ENCODE data around the gene ADPRHL1. TPM values are rescaled to one million over a fixed set of nuclear protein-coding genes. Genes with fewer than 3 reads are reported as not detected.

ADPRHL1 gene
- total RNA-seq, 1 donor from 2014 or later = 20.7 TPM

DNA sequence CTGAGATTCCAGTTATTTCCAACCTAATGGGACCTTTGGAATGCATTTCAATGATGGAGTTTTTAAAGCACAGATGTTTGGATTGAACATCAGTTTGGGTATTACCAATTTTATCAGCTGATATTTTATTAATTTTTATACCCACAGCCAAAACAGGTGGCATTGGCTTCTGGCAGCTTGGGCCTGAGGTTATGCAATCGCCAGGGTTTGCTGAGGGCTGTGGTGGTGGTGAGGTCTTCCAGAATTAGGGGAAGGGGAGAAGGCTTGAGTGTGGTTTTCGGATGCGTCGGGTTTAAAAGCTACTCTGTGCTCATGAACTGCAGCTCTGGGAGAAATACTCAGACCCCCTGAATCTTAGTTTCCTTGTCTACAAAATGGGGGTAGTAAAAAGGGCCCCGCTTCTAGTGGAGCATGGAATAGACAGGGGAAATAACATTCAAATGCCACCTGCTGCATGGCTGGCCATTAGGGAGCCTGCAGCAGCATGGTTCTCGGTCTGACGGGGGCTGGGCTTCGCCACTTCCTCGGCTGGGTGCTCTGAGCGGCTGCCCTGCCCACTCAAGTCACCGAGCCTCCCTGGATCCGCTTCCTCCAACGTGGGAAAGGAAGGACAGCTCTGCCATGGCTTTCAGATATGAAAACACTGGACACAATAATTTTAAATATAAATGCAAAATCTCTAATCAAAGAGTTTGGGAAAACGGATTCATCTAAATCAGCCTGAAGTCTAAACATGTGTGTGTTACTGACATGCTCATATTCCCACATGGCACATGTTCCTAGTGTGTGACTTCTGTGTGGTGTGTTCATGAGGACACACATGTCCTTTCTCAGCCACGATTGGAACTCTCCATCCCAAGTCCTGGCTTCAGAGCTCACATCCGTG, 35.2 kb downstream of the ADPRHL1 start:
- H3K36me3 Mint-ChIP-seq (ENCODE audit: unreplicated experiment) = no peaks in the 10 kb centered on the region
- no peak overlapping the region for H3K27ac Mint-ChIP-seq (ENCODE audit: unreplicated experiment)
- peaks cover 22% of the 10 kb centered on the region for H3K4me1 Mint-ChIP-seq (ENCODE audit: low read depth, unreplicated experiment)
- peaks cover 4% of the 10 kb centered on the region for H3K9me3 Mint-ChIP-seq (ENCODE audit: unreplicated experiment)
- TF ChIP-seq CTCF (IDR thresholded peaks at IDR 0.05; ENCODE audit: partially characterized antibody, unreplicated experiment) = no peak
- DNase-seq = no peak
- H3K4me3 Mint-ChIP-seq (ENCODE audit: unreplicated experiment) = no peak overlapping the region
- H3K27me3 Mint-ChIP-seq (ENCODE audit: unreplicated experiment) = peaks cover 1% of the 10 kb centered on the region

- H3K36me3 Mint-ChIP-seq (ENCODE audit: unreplicated experiment) = no peaks in the 10 kb centered on the region
- TF ChIP-seq CTCF (IDR thresholded peaks at IDR 0.05; ENCODE audit: partially characterized antibody, unreplicated experiment) = no peak
- peaks cover 19% of the 10 kb centered on the region for H3K4me1 Mint-ChIP-seq (ENCODE audit: low read depth, unreplicated experiment)
- H3K4me3 Mint-ChIP-seq (ENCODE audit: unreplicated experiment) = no peak overlapping the region
- peaks cover 4% of the 10 kb centered on the region for H3K9me3 Mint-ChIP-seq (ENCODE audit: unreplicated experiment)
- DNase-seq = no peak
- H3K27me3 Mint-ChIP-seq (ENCODE audit: unreplicated experiment) = peaks cover 2% of the 10 kb centered on the region
- peak overlapping the region; percentile 55 for H3K27ac Mint-ChIP-seq (ENCODE audit: unreplicated experiment)
Observed at GRCh38 chr13:113417008-113417751, 36.1 kb downstream of the ADPRHL1 start.

DNA sequence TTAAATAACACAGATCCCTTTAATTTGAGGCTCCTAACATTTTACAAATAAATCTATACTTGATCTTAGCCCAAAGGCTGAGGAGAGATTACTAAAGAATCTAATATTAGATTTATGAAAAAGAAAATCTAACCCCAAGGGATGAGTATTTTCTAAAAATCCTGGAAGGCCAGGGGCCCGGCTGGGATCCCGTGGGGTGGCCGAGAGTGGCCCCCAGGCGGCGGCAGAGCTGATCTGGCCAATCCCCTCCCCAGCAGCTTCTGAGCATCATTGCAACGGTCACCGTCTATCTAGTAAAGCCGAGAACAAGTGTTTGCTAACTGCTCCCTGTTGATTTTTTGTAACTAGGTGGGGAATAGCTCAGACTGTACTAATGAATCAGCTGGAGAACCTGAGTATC, 37.5 kb downstream of the ADPRHL1 start:
- no peak overlapping the region for H3K27ac Mint-ChIP-seq (ENCODE audit: unreplicated experiment)
- no peak for TF ChIP-seq CTCF (IDR thresholded peaks at IDR 0.05; ENCODE audit: partially characterized antibody, unreplicated experiment)
- no peaks in the 10 kb centered on the region for H3K36me3 Mint-ChIP-seq (ENCODE audit: unreplicated experiment)
- DNase-seq = no peak
- peaks cover 2% of the 10 kb centered on the region for H3K27me3 Mint-ChIP-seq (ENCODE audit: unreplicated experiment)
- peaks cover 7% of the 10 kb centered on the region for H3K9me3 Mint-ChIP-seq (ENCODE audit: unreplicated experiment)
- peaks cover 17% of the 10 kb centered on the region for H3K4me1 Mint-ChIP-seq (ENCODE audit: low read depth, unreplicated experiment)
- no peak overlapping the region for H3K4me3 Mint-ChIP-seq (ENCODE audit: unreplicated experiment)

GRCh38 chr13:113415032-113415431, 38.3 kb downstream of the ADPRHL1 start:
- TF ChIP-seq CTCF (IDR thresholded peaks at IDR 0.05; ENCODE audit: partially characterized antibody, unreplicated experiment) = no peak
- no peak for DNase-seq
- Mint-ChIP-seq H3K27me3 (ENCODE audit: unreplicated experiment) (peaks cover 2% of the 10 kb centered on the region), H3K27ac (ENCODE audit: unreplicated experiment) (no peak overlapping the region), H3K36me3 (ENCODE audit: unreplicated experiment) (no peaks in the 10 kb centered on the region), H3K9me3 (ENCODE audit: unreplicated experiment) (peaks cover 6% of the 10 kb centered on the region), H3K4me3 (ENCODE audit: unreplicated experiment) (no peak overlapping the region), H3K4me1 (ENCODE audit: low read depth, unreplicated experiment) (peaks cover 17% of the 10 kb centered on the region)

GRCh38 chr13:113414335-113414734, 39.0 kb downstream of the ADPRHL1 start:
- TF ChIP-seq CTCF (IDR thresholded peaks at IDR 0.05; ENCODE audit: partially characterized antibody, unreplicated experiment) = no peak
- no peak for DNase-seq

More at GRCh38 chr13:113414335-113414734, 39.0 kb downstream of the ADPRHL1 start:
- Mint-ChIP-seq H3K27ac (ENCODE audit: unreplicated experiment) (no peak overlapping the region), H3K27me3 (ENCODE audit: unreplicated experiment) (peaks cover 2% of the 10 kb centered on the region), H3K4me3 (ENCODE audit: unreplicated experiment) (no peak overlapping the region), H3K4me1 (ENCODE audit: low read depth, unreplicated experiment) (peaks cover 17% of the 10 kb centered on the region), H3K9me3 (ENCODE audit: unreplicated experiment) (peaks cover 5% of the 10 kb centered on the region), H3K36me3 (ENCODE audit: unreplicated experiment) (no peaks in the 10 kb centered on the region)
